ENCODE measurements around the gene SHC2.
A peak's percentile ranks its signal among the peaks of the same experiment; 100 is the strongest.

Gene SHC2

DNA sequence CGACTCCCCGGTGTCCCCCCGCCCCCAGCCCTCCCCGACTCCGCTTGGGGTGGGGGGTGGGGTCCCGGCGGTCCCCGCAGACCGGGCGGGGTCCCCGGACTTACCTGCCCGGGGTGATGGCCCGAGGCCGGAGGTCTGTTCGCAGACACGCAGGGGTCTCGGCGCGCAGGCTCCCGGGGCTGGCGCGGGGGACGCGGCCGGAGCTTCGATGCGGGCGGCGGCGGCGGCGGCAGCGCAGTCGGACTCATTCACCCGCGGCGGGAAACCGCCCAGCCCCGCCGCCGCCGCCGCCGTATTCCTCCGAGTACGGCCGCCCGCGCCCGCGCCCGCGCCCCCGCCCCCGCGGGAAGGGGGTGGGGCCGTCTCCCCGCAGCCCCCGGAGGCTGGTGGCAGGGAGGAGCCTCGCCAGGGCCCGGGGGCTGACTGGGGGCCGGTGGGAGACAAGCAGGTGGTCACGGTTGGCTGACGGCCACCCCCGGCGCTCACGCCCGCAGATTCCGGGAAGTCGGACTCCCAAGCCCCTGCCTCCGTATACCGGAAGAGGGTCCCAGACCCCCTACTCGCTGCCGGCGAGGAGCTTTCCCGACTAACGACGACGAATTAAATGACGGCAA lies 51.8 kb downstream of the SHC2 start, which contains the start of gene C2CD4C:
TSS of gene C2CD4C (minus strand) at position 246 of the 614 bp plus-strand sequence. CDS start 786 bp downstream, outside the sequence.
- Mint-ChIP-seq H3K27ac (no peak within 1 kb of the TSS), H3K27me3 (peaks cover 41% of the 10 kb centered on the region), H3K36me3 (ENCODE audit: low read depth) (no peaks in the 10 kb centered on the region)

DNA sequence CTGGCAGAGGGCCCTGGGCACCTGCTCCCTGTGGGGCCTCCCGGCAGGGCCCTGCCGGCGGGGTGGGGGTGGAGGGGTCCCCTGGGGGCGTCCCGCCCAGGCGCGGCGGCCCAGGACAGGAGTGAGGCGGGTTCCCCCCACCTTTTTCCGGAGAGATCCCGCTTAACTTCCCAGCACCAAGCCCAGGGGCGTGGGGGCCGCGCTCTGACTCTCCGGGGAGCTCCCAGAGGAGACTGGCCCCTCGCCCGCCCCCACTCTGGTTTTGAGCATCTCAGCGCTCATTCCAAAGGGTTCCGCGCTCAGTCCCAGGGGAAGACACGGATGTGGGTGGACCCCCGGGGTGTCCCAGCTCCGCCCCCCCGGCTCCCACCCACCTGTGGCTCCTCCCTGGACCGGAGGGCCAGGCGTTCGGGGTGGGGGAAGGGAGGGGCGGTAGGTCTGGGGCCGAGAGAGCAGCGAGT lies 52.4 kb downstream of the SHC2 start:
- no peaks in the 10 kb centered on the region for H3K4me1 Mint-ChIP-seq (ENCODE audit: low read depth)
- intact Hi-C loops (cut with micrococcal nuclease) = no loop called here
- no peak overlapping the region for H3K4me3 Mint-ChIP-seq

More for the DNA sequence above, 51.8 kb downstream of the SHC2 start, which contains the start of gene C2CD4C:
- no peaks in the 10 kb centered on the region for H3K4me1 Mint-ChIP-seq (ENCODE audit: low read depth)
- no peaks in the 10 kb centered on the region for H3K9me3 Mint-ChIP-seq
- intact Hi-C loops (cut with micrococcal nuclease) = no loop called here
- H3K4me3 Mint-ChIP-seq = peak within 1 kb of the TSS; percentile 22

DNA sequence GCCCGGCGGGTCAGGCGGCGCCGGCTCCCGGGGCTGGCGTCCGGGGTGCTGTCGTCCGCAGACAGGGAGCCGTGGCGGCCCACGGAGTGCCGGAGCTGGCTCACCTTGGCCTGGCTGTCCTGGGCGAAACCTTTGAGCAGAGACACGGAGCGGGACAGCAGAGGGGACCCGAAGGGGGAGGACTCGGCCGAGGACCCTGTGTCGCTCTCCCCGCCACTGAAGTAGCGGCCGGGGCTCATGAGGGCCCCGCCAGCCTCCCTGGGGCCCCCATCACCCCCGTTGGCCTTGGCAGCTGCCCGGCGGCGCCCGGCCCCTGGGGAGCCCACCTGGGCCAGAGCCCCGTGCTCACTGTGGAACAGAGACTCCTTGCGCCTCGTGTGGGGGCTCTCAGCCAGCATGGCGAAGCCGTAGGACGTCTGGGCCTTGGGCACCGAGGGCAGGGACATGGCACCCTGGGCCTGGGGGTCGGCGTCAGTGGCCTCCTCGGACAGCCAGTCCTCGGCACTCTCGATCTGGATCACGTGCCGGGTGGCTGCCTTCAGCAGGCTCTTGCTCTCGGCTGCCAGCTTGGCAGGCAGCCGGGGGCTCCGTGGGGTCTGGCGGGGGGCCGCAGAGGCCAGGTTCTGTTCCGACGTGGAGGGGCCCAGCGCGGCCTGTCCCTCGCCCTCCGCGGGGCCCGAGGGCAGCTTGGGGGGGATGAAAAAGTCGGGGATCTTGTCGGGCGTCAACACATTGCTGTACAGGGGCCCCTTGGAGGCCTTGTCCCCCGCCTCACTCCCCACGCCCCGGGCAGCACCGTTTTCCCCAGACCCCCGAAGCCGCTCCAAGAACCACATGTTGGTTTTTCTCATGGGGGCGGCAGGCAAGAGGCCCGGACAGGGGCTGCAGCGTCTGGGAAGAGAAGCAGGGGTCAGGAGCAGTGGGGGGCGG lies 53.1 kb downstream of the SHC2 start:
- Mint-ChIP-seq H3K4me1 (ENCODE audit: low read depth) (no peaks in the 10 kb centered on the region), H3K9me3 (no peaks in the 10 kb centered on the region), H3K27me3 (peaks cover 50% of the 10 kb centered on the region), H3K4me3 (no peak overlapping the region), H3K36me3 (ENCODE audit: low read depth) (no peaks in the 10 kb centered on the region), H3K27ac (no peak overlapping the region)
- intact Hi-C loops (cut with micrococcal nuclease) = no loop called here

More for the DNA sequence above, 52.4 kb downstream of the SHC2 start:
- Mint-ChIP-seq H3K27ac (no peak overlapping the region), H3K36me3 (ENCODE audit: low read depth) (no peaks in the 10 kb centered on the region), H3K27me3 (peaks cover 44% of the 10 kb centered on the region), H3K9me3 (no peaks in the 10 kb centered on the region)

DNA sequence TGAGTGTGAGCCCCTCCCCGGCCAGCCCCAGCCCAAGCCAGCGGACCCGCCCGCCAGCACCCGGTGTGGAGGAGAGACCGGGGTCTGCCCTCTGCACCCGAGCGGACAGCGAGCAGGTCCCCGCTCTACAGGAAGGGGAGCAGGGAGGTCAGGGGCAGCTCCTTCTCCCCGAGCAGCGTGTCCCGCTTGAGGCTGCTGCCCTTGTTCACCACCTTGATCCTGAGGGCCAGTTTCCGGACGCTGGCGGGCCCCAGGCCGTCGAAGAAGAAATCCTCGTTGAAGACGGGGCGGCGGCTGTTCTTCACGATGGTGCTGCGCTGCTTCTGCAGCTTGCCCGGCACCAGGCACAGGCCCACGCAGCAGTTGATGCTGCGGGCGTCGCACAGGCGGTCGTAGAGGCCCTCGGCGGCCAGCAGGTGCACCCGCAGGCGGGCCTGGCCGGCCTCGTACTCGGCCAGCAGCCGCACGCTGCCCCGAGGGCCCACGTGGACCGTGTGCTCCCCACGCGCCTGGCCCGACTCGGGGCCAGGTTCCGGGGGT lies 53.8 kb downstream of the SHC2 start:
- Mint-ChIP-seq H3K9me3 (no peaks in the 10 kb centered on the region), H3K4me3 (no peak overlapping the region), H3K36me3 (ENCODE audit: low read depth) (no peaks in the 10 kb centered on the region), H3K27ac (no peak overlapping the region), H3K4me1 (ENCODE audit: low read depth) (no peaks in the 10 kb centered on the region), H3K27me3 (peaks cover 52% of the 10 kb centered on the region)
- intact Hi-C loops (cut with micrococcal nuclease) = no loop called here

DNA sequence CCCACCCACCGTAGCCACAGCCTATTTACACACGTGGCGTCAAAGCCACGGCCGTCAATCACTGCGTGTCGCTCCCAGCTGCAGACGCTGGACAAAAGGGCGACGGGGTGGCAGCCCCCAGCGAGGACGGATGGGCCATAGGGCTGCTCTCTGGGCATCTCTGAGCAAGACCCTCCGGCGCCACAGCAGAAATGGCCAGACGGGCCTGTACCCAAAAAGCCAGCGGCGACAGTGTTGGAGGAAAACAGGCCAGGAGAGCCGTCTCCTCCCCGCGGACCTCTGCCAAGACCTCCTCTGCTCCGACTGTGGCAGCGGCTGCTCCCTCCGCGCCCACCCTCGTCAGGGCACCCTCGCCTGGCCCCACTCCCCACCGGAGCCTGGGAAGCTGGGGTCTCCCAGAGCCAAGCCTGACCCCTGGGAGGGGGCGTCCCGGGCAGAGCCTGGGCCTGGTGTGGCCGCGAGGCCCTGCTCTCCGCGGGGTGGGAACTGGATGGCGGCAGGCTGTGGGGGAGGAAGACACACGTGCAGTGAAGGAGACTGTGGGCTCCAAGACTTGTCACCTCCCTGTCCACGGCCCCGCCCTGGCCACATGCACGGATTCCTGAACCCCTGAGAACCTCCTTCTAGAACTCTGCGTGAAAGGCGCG lies 54.6 kb downstream of the SHC2 start:
- H3K27ac Mint-ChIP-seq = no peak overlapping the region
- peaks cover 51% of the 10 kb centered on the region for H3K27me3 Mint-ChIP-seq
- no peaks in the 10 kb centered on the region for H3K36me3 Mint-ChIP-seq (ENCODE audit: low read depth)
- H3K9me3 Mint-ChIP-seq = no peaks in the 10 kb centered on the region
- H3K4me3 Mint-ChIP-seq = no peak overlapping the region
- no peaks in the 10 kb centered on the region for H3K4me1 Mint-ChIP-seq (ENCODE audit: low read depth)
- intact Hi-C loops (cut with micrococcal nuclease) = no loop called here

DNA sequence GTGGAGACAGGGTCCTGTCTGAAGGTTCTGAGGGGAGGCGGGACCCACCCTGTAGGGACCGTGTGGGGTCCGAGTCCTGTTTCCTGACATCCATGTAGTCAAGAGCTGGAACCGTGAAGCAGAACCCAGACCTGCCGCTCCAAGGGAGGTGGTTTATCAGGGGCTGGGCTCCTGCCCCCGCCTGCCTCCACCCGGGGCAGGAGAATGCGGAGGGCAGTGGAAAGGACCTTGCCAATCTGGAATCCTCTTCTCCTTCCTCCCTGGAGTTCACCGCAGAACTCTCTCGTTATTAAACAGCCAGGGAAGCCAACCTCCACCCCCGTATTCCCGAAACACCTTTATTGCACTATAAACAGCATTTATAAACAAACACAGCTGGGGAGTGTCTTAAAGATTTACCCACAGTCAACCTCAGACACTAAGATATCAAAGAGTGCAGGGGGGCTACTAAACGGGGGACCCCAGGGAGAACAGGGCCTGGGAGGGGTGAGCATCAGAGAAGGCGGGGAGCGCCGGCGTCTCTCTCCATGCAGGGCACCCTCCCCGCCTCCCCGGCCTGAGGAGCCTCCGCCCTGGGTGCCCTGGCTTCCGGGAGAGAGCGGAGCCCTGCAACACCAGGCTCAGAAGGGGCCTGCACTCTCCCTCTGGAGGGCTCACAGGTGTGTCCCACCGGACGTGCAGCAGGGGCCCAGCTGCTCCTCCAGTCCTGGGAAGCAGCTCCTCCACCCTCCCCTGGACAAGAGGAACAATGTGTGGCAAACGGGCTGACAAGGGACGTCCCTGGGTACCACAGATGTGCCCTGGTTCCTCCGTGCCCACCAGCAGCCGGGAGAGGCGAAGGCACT lies 55.5 kb downstream of the SHC2 start:
- H3K27ac Mint-ChIP-seq = no peak overlapping the region
- peaks cover 50% of the 10 kb centered on the region for H3K27me3 Mint-ChIP-seq
- H3K4me1 Mint-ChIP-seq (ENCODE audit: low read depth) = no peaks in the 10 kb centered on the region
- no peaks in the 10 kb centered on the region for H3K9me3 Mint-ChIP-seq
- no peak overlapping the region for H3K4me3 Mint-ChIP-seq
- H3K36me3 Mint-ChIP-seq (ENCODE audit: low read depth) = no peaks in the 10 kb centered on the region
- intact Hi-C loops (cut with micrococcal nuclease) = no loop called here

DNA sequence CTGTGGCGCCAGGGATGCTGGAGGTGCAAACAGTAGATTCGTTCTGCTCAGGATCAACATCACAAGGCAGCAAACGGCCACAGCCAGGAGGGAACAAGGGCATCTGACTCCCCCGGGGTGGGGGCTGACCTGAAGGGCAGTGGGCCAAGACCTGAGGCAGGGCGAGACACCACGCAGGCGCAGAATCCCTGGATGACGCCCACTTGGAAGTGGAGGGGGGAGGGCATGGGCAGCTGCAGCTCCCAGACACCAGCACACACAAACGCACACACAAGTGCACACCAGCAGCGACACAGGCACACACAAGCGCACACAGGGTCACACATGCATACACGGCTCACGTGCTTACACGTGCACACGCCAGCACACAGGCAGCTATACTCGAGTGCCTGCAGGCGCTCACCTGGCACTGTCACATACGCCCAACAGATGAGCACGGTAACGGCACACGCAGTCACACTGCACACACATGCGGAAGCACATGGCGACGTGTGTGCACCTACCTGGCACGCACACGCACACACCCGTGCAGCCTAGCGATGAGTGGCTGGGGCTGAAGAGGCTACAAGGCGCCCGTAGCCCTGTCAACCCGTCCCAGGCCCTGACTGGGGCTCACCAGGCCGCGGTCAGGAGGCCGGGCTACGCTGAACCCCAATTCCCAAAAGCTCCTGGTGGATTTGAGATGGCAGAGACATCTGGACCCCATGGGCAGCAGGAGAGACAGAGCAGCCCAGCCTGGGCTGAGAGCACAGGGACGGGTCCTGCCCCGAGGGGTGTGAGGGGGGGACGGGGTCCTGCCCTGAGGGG lies 57.4 kb downstream of the SHC2 start:
- Mint-ChIP-seq H3K4me3 (no peak overlapping the region), H3K36me3 (ENCODE audit: low read depth) (no peaks in the 10 kb centered on the region), H3K9me3 (no peaks in the 10 kb centered on the region), H3K27me3 (peaks cover 37% of the 10 kb centered on the region), H3K27ac (no peak overlapping the region), H3K4me1 (ENCODE audit: low read depth) (no peaks in the 10 kb centered on the region)
- intact Hi-C loops (cut with micrococcal nuclease) = no loop called here

DNA sequence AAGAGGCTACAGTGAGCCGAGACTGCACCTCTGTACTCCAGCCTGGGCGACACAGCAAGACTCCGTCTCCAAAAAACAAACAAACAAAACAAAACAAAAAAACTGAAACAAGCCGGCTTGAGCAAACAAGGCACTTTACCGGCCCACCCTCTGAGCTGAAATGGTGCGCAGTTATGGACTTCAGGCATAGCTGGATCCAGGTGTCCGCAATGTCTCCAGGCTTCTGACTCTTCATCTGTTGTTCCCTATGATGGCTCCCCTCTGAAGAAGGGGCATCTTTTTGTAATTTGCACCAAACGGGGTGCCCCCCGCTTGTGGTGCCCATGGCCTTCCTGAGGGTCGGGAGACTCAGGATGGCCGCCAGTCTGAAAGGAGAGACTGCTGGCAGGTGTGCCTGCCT lies 58.0 kb downstream of the SHC2 start:
- no peaks in the 10 kb centered on the region for H3K9me3 Mint-ChIP-seq
- peaks cover 32% of the 10 kb centered on the region for H3K27me3 Mint-ChIP-seq
- H3K27ac Mint-ChIP-seq = no peak overlapping the region
- no peak overlapping the region for H3K4me3 Mint-ChIP-seq
- no peaks in the 10 kb centered on the region for H3K4me1 Mint-ChIP-seq (ENCODE audit: low read depth)
- intact Hi-C loops (cut with micrococcal nuclease) = no loop called here
- H3K36me3 Mint-ChIP-seq (ENCODE audit: low read depth) = no peaks in the 10 kb centered on the region

DNA sequence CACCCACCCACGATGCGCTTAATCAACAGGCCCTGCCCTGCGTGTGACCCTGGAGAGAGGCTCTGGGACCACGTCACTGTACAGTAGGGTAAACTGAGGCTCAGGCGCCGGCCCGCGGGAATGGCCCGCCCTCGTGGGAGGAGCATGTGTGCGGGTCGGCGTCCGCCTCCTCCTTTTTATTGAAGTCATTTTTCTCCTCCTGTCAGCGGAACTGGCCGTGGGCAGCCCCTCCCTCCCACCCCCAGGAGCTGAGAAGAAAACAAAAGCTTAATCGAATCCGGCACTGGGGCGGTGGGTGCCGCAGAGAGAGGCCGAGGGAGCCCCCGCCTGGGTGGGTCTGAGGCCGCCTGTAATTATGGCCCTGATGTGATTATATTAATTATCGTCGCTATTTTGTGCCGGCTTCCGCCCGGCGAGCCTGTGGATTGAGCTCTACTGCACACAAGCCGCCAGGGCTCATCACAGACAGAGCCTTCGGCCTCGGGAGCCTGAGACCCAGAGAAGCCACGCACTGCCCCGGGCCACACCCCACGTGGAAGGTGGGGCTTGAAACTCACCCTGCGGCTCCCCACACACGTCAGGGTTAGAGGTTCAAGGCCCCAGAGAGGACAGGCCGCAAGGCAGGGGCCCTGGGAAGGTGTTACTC lies 58.8 kb downstream of the SHC2 start:
- no peak overlapping the region for H3K4me3 Mint-ChIP-seq
- no peaks in the 10 kb centered on the region for H3K4me1 Mint-ChIP-seq (ENCODE audit: low read depth)

DNA sequence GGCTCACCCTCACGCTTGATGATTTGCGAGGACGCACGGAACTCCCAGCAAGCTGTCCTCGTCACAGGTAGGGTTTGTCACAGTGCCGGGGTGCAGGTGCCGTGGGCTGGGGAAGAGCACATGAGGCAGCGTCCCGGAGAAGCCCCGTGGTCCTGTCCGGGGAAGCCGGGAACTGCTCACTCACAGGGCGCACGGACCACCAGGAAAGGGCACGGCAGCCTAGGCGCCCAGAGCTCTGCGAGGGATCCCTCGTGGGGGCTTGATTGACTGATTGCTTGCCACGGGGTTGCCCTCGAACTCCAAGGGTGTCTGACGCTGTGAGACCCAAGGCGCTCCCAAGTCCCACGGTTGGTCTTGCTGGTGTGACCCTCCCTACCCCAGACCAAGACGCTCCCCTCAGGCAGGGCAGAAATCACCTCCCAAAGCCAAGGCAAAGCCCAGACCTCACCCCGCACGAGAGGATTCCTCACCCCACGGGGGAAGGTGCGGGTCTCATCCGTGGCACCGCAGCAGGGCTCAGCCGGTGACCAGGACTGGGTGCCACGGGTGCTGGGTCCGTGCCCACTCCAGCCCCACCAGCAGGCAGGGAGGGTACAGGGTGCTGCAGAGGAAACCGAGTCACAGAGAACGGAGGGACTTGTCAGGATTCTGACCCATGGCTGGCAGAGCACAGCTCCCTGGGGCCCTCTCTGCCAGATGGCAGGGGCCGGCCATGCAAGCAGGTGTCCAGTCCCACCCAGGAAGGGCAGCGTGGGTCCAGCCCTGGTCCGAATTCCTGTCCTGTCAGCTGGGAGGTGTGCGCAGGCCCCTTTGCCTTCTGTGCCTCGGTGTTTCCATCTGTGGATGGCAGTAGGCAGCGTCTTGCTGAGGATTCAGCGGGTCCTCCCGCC lies 59.6 kb downstream of the SHC2 start:
- intact Hi-C loops (cut with micrococcal nuclease) = no loop called here
- H3K27ac Mint-ChIP-seq = no peak overlapping the region
- no peaks in the 10 kb centered on the region for H3K9me3 Mint-ChIP-seq
- no peaks in the 10 kb centered on the region for H3K4me1 Mint-ChIP-seq (ENCODE audit: low read depth)
- H3K4me3 Mint-ChIP-seq = no peak overlapping the region
- H3K36me3 Mint-ChIP-seq (ENCODE audit: low read depth) = no peaks in the 10 kb centered on the region
- H3K27me3 Mint-ChIP-seq = peaks cover 27% of the 10 kb centered on the region

More for the DNA sequence above, 58.8 kb downstream of the SHC2 start:
- intact Hi-C loops (cut with micrococcal nuclease) = no loop called here
- Mint-ChIP-seq H3K27ac (no peak overlapping the region), H3K36me3 (ENCODE audit: low read depth) (no peaks in the 10 kb centered on the region), H3K27me3 (peaks cover 30% of the 10 kb centered on the region), H3K9me3 (no peaks in the 10 kb centered on the region)

DNA sequence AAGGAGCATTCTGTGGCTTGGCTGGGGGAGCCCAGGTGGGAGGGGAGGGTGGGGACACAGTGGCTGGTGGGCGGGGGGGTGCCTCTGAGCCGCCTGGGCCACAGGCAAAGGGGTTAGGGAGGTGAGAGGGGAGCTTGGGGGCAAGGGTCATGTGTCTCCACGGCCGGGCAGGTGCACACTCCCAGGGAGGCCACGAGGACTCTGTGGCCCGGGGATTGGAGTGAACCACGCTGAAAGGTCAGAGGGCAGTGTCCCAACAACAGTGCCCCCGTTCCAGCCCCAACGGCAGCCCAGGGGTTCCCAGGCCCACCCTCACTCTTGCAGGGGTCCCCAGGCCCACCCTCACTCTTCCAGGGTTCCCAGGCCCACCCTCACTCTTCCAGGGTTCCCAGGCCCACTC lies 61.5 kb downstream of the SHC2 start:
- intact Hi-C loops (cut with micrococcal nuclease) = no loop called here
- Mint-ChIP-seq H3K4me1 (ENCODE audit: low read depth) (no peaks in the 10 kb centered on the region), H3K27me3 (peaks cover 16% of the 10 kb centered on the region), H3K9me3 (peaks cover 18% of the 10 kb centered on the region), H3K4me3 (no peak overlapping the region), H3K36me3 (ENCODE audit: low read depth) (no peaks in the 10 kb centered on the region), H3K27ac (no peak overlapping the region)
